22Rv1 (cell line): Measurements from ENCODE around the gene RERE.

Experiments used
- CTCF ChIP-seq: fragments of 450-650 bp; IDR thresholded peaks from 2 replicates; pipeline ENCODE4 v1.5.1; 2017; ENCODE audit warnings: mild to moderate bottlenecking
- ZFX ChIP-seq: fragments of 450-650 bp; IDR thresholded peaks from 2 replicates; pipeline ENCODE4 v1.6.1; 2017; ENCODE audit warnings: antibody characterized with exemption, borderline replicate concordance

GRCh38 chr1:8312235-8313218 is 504.9 kb downstream of the RERE start:
- TF ChIP-seq CTCF = no peak
- no peak for TF ChIP-seq ZFX
